H1 (cell line): ENCODE results near the gene IL32. TPM values are rescaled to one million over a fixed set of nuclear protein-coding genes. Genes with fewer than 3 reads are reported as not detected.

Source experiments
- CHD7 ChIP-seq: fragments of 300-600 bp; sonication (generic); IDR thresholded peaks from 2 replicates; pipeline ENCODE4 v1.7.1; 2012; ENCODE audit warnings: low read length, moderate library complexity, mild to moderate bottlenecking, inconsistent platforms; ENCODE audit not compliant: insufficient replicate concordance
- EGR1 ChIP-seq: IDR thresholded peaks from 2 replicates; pipeline ENCODE4 v1.6.1; 2011; ENCODE audit warnings: low read depth, low read length, borderline replicate concordance
- MAFK ChIP-seq: IDR thresholded peaks from 2 replicates; pipeline ENCODE4 v1.6.1; 2012; ENCODE audit warnings: low read depth, mild to moderate bottlenecking, improper control_type of control experiment, low read length
- POLR2AphosphoS5 ChIP-seq: IDR thresholded peaks from 2 replicates; pipeline ENCODE4 v1.6.1; 2011; ENCODE audit warnings: low read depth, low read length
- SIRT6 ChIP-seq: IDR thresholded peaks from one replicate; pipeline ENCODE4 v1.7.1; 2012; ENCODE audit warnings: low read length, inconsistent platforms
- SP4 ChIP-seq: IDR thresholded peaks from 2 replicates; pipeline ENCODE4 v1.6.1; 2012; ENCODE audit warnings: low read length, inconsistent platforms
- TBP ChIP-seq: IDR thresholded peaks from 2 replicates; pipeline ENCODE4 v1.6.1; 2011; ENCODE audit warnings: low read depth, low read length, improper control_type of control experiment
- polyA plus RNA-seq, 7 experiments: library from polyadenylated mRNA; depleted of rRNA in 3 of 7; stranded (reverse) in 5 of 7; unstranded in 2 of 7; fragments of >200 nt in 5 of 7; fragments of 200-250 nt in 2 of 7; gene quantifications; 1 replicate in 5 of 7; 2 replicates in 1 of 7; 4 replicates in 1 of 7; pipeline versions ENCODE4 v1.2.1 to v1.2.3, GENCODE V29; 2011 to 2013; ENCODE audit warnings: missing spikeins in 2 of 7, mixed read lengths in 2 of 7
- total RNA-seq: library from RNA; stranded (reverse); fragmentation: NEBNext Ultra II Directional; extraction: Animal tissue kit (Norgen Biotek cat#: 25700); gene quantifications from 2 replicates; pipeline ENCODE4 v1.2.1, GENCODE V29; 2021

IL32 gene
- total and polyA plus RNA-seq, 2 of the 8 experiments (the other 6 are each of a cell fraction or from before 2014, with no cell fraction given): 2.7 to 5.0 TPM

DNA sequence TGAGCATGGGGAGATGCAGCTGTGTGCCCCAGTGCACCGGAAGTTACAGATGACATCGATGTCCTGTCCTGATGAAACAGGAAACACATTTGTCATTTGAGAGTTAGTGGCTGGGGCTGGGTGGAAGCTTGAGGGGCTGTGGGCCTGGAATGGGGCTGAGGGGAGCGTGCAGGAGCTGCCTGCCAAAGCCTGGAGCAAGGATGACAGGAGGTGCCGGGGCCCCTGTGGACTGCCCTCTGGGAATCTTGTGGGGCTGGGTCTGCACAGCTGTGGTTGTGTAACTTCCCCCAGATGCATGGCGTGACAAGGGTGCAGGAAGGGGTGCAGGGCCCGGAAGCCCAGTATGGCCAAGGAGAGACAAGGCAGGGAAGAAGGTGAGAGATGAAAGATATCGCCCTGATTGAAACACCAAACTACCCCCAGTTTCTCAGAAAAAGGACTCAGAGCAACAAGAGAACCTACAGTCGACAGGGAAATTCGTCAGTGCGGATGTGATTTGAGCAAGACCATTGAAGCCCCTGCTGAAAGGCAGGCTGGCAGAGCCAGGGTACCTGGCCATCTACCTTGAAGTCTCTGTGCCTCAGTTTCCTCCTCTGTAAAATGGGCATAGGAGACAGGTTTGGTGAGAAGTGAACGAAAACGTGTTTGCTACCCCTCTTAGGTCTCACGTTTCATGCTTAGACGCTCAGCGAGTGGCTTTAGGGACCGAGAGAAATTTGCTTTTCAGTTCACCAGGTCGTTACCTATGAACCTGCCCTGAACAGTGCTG, 10.3 kb upstream of the IL32 start (continued):
- TF ChIP-seq CHD7 (no peak), POLR2AphosphoS5 (no peak), EGR1 (no peak), TBP (no peak), SIRT6 (no peak), MAFK (no peak), SP4 (no peak)
